Mesothelial cell of epicardium (in vitro differentiated cells): Measurements from ENCODE around the gene POU2AF2. TPM values are rescaled to one million over a fixed set of nuclear protein-coding genes. Genes with fewer than 3 reads are reported as not detected.

Experiments
- DNase-seq, 2 experiments: peaks; one replicate each; pipeline ENCODE4 v3.0.0; 2021; ENCODE audit warnings: low spot score in 2 of 2; ENCODE audit not compliant: unreplicated experiment in 2 of 2
- H3K27ac Mint-ChIP-seq: 2 replicates; pipeline ENCODE4 v1.8.0; 2021; ENCODE audit warnings: mixed read lengths
- H3K27me3 Mint-ChIP-seq: 2 replicates; pipeline ENCODE4 v1.8.0; 2021; ENCODE audit warnings: low read depth, mixed read lengths
- H3K36me3 Mint-ChIP-seq: 2 replicates; pipeline ENCODE4 v1.8.0; 2021; ENCODE audit warnings: mixed read lengths
- H3K4me1 Mint-ChIP-seq: 2 replicates; pipeline ENCODE4 v1.8.0; 2021; ENCODE audit warnings: mixed read lengths
- H3K4me3 Mint-ChIP-seq: 2 replicates; pipeline ENCODE4 v1.8.0; 2021; ENCODE audit warnings: mild to moderate bottlenecking, moderate library complexity, mixed read lengths
- H3K9me3 Mint-ChIP-seq: 2 replicates; pipeline ENCODE4 v1.8.0; 2021; ENCODE audit warnings: mixed read lengths
- CTCF ChIP-seq: fragments of 200-600 bp; sonication (generic); IDR thresholded peaks from one replicate; pipeline ENCODE4 v1.5.0; 2021; ENCODE audit warnings: antibody characterized with exemption; ENCODE audit not compliant: unreplicated experiment
- total RNA-seq: library from RNA; stranded (reverse); gene quantifications from 3 replicates; pipeline ENCODE4 v1.2.1, GENCODE V29; 2021

The POU2AF2 gene
- total RNA-seq, 1 donor from 2014 or later = not detected

- Mint-ChIP-seq H3K27me3 (peaks cover 7% of the 10 kb centered on the region), H3K9me3 (no peaks in the 10 kb centered on the region), H3K27ac (no peak overlapping the region), H3K4me1 (peaks cover 12% of the 10 kb centered on the region), H3K4me3 (no peak overlapping the region), H3K36me3 (no peaks in the 10 kb centered on the region)
- no peak for TF ChIP-seq CTCF
- DNase-seq = no peak
Observed at GRCh38 chr11:111322534-111322933, 77.0 kb downstream of the POU2AF2 start.

GRCh38 chr11:111324277-111324720 lies 78.8 kb downstream of the POU2AF2 start:
- H3K27me3 Mint-ChIP-seq = peaks cover 2% of the 10 kb centered on the region
- H3K9me3 Mint-ChIP-seq = no peaks in the 10 kb centered on the region
- no peak for DNase-seq
- no peak overlapping the region for H3K4me3 Mint-ChIP-seq
- H3K4me1 Mint-ChIP-seq = peaks cover 15% of the 10 kb centered on the region
- TF ChIP-seq CTCF = no peak
- H3K36me3 Mint-ChIP-seq = no peaks in the 10 kb centered on the region
- no peak overlapping the region for H3K27ac Mint-ChIP-seq

- Mint-ChIP-seq H3K27ac (no peak overlapping the region), H3K4me3 (no peak overlapping the region), H3K9me3 (no peaks in the 10 kb centered on the region), H3K27me3 (peaks cover 2% of the 10 kb centered on the region), H3K4me1 (peaks cover 22% of the 10 kb centered on the region), H3K36me3 (no peaks in the 10 kb centered on the region)
- no peak for DNase-seq
- no peak for TF ChIP-seq CTCF
Observed at GRCh38 chr11:111325259-111325658, 79.7 kb downstream of the POU2AF2 start.

- TF ChIP-seq CTCF = no peak
- no peaks in the 10 kb centered on the region for H3K27me3 Mint-ChIP-seq
- no peaks in the 10 kb centered on the region for H3K9me3 Mint-ChIP-seq
- H3K4me3 Mint-ChIP-seq = no peak overlapping the region
- H3K4me1 Mint-ChIP-seq = peaks cover 20% of the 10 kb centered on the region
- DNase-seq = no peak
- no peaks in the 10 kb centered on the region for H3K36me3 Mint-ChIP-seq
- H3K27ac Mint-ChIP-seq = no peak overlapping the region
Observed at GRCh38 chr11:111326824-111327223, 81.3 kb downstream of the POU2AF2 start.

- Mint-ChIP-seq H3K27ac (no peak overlapping the region), H3K4me3 (no peak overlapping the region), H3K36me3 (no peaks in the 10 kb centered on the region), H3K4me1 (peaks cover 29% of the 10 kb centered on the region), H3K9me3 (no peaks in the 10 kb centered on the region), H3K27me3 (no peaks in the 10 kb centered on the region)
- TF ChIP-seq CTCF = no peak
- no peak for DNase-seq
Observed at GRCh38 chr11:111327908-111328624, 82.5 kb downstream of the POU2AF2 start.
